ENCODE data around the gene FAM171A1. TPM values are rescaled to one million over a fixed set of nuclear protein-coding genes. Genes with fewer than 3 reads are reported as not detected.

Gene FAM171A1
- total and polyA plus RNA-seq, 2 of the 13 experiments (the other 11 are each of a cell fraction or from before 2014, with no cell fraction given): 21.5 to 34.7 TPM

- no peak for TF ChIP-seq ATAD3A (CRISPR knock-in tag; IDR thresholded peaks at IDR 0.05)
- TF ChIP-seq ZBTB1 (CRISPR knock-in tag; IDR thresholded peaks at IDR 0.05; ENCODE audit: borderline replicate concordance): no peak
- TF ChIP-seq EEA1 (CRISPR knock-in tag; IDR thresholded peaks at IDR 0.05; ENCODE audit: borderline replicate concordance): no peak
- no peak for TF ChIP-seq ZNF124 (CRISPR knock-in tag; IDR thresholded peaks at IDR 0.05)
- Histone ChIP-seq H3K4me3 (replicated peaks in 1 of 3; ENCODE audit: insufficient read depth in 1 of 3, low read depth in 2 of 3, low read length in 3 of 3) (no peak overlapping the region), H3K4me2 (ENCODE audit: low read depth, low read length) (no peak overlapping the region), H3K79me2 (ENCODE audit: insufficient read depth, low read length) (no peaks in the 10 kb centered on the region), H3K9me3 (ENCODE audit: low read length) (no peaks in the 10 kb centered on the region), H4K20me1 (ENCODE audit: insufficient read depth, low read length) (no peaks in the 10 kb centered on the region), H3K27me3 (ENCODE audit: control insufficient read depth in 1 of 2, insufficient read depth in 2 of 2, low read length in 2 of 2) (no peaks in the 10 kb centered on the region; a peak in 1 of 5 replicates), H3K36me3 (replicated peaks in 1 of 2; ENCODE audit: control insufficient read depth in 1 of 2, insufficient read depth in 2 of 2, low read length in 2 of 2) (no peaks in the 10 kb centered on the region), H2AFZ (ENCODE audit: low read length) (no peak overlapping the region), H3K27ac (ENCODE audit: extremely low read length, insufficient read depth, low read length) (no peak overlapping the region), H3K9ac (ENCODE audit: insufficient read depth, low read depth, low read length) (no peak overlapping the region), H3K4me1 (ENCODE audit: insufficient read depth, low read length) (peaks cover 45% of the 10 kb centered on the region)
- ATAC-seq (no peak), DNase-seq (ENCODE audit: low spot score) (no peak), FAIRE-seq (no peak)
- ChIA-PET POLR2A (interaction anchor here (1.3 to 2.8 kb wide), 3 partner anchors 12 to 29 kb away, joined by 3 to 17 read pairs (median 4); partner anchors contain the start of gene NMT2), CTCF (ENCODE audit: low intra/inter-chr PET ratio, low total read pairs) (no interaction called here)
- 44% methylated on average over 2 of the region's 2 CpGs for WGBS (ENCODE audit: low lambda C conversion rate)
- no TSS peak for BruUV-seq (replicated peaks)
- intact Hi-C loops (cut with micrococcal nuclease; ENCODE audit: unreplicated experiment): no loop called here
- in situ Hi-C loops (cut with HindIII; ENCODE audit: extremely low pct_ligation_motif_present, low pct_unique_long_range_greater_than_20kb): no loop called here
These were observed 189.4 kb downstream of the FAM171A1 start for GRCh38 chr10:15181576-15182156.

- no peaks in the 10 kb centered on the region for H4K20me1 ChIP-seq (ENCODE audit: insufficient read depth, low read length)
- in situ Hi-C loops (cut with HindIII; ENCODE audit: extremely low pct_ligation_motif_present, low pct_unique_long_range_greater_than_20kb): no loop called here
- H3K4me1 ChIP-seq (ENCODE audit: insufficient read depth, low read length): peaks cover 48% of the 10 kb centered on the region
- ATAC-seq: peak; percentile 67
- peak; percentile 20 for DNase-seq (ENCODE audit: low spot score)
- no peak for FAIRE-seq
- H3K9ac ChIP-seq (ENCODE audit: insufficient read depth, low read depth, low read length): no peak overlapping the region
- H3K79me2 ChIP-seq (ENCODE audit: insufficient read depth, low read length): no peaks in the 10 kb centered on the region
- no peak overlapping the region for H2AFZ ChIP-seq (ENCODE audit: low read length)
- no peak overlapping the region for H3K27ac ChIP-seq (ENCODE audit: extremely low read length, insufficient read depth, low read length)
- H3K4me2 ChIP-seq (ENCODE audit: low read depth, low read length): no peak overlapping the region; the same call in 1 of the 2 replicates
- H3K4me3 ChIP-seq (replicated peaks in 1 of 3; ENCODE audit: insufficient read depth in 1 of 3, low read depth in 2 of 3, low read length in 3 of 3): no peak overlapping the region
- no peaks in the 10 kb centered on the region for H3K36me3 ChIP-seq (replicated peaks in 1 of 2; ENCODE audit: control insufficient read depth in 1 of 2, insufficient read depth in 2 of 2, low read length in 2 of 2)
- ChIA-PET CTCF (ENCODE audit: low intra/inter-chr PET ratio, low total read pairs) (no interaction called here), POLR2A (interaction anchor here (1.3 to 2.8 kb wide), 4 partner anchors 10 to 28 kb away, joined by 3 to 17 read pairs (median 4); partner anchors contain the start of gene NMT2)
- no peaks in the 10 kb centered on the region for H3K9me3 ChIP-seq (ENCODE audit: low read length)
- intact Hi-C loops (cut with micrococcal nuclease; ENCODE audit: unreplicated experiment): no loop called here
- no peaks in the 10 kb centered on the region; a peak in 1 of 5 replicates for H3K27me3 ChIP-seq (ENCODE audit: control insufficient read depth in 1 of 2, insufficient read depth in 2 of 2, low read length in 2 of 2)
- BruUV-seq (replicated peaks): no TSS peak
- WGBS (ENCODE audit: low lambda C conversion rate): 2% methylated on average over 5 of the region's 5 CpGs
- no peak for TF ChIP-seq FOXP1 (IDR thresholded peaks at IDR 0.05)
- TF ChIP-seq FOXP1 (CRISPR knock-in tag; IDR thresholded peaks at IDR 0.05): 0 out of 2 replicates have a peak, but pooled peaks have one; percentile 21
- TF ChIP-seq CEBPG (CRISPR knock-in tag; IDR thresholded peaks at IDR 0.05): 0 out of 2 replicates have a peak, but pooled peaks have one; percentile 32
- TF ChIP-seq ZFP1 (CRISPR knock-in tag; IDR thresholded peaks at IDR 0.05): no peak
- TF ChIP-seq NFIB (CRISPR knock-in tag; IDR thresholded peaks at IDR 0.05; ENCODE audit: borderline replicate concordance): no peak
- TF ChIP-seq GATAD2A (CRISPR knock-in tag; IDR thresholded peaks at IDR 0.05): peak; percentile 28; the same call in 1 of the 2 replicates
- TF ChIP-seq CEBPB (IDR thresholded peaks at IDR 0.05; ENCODE audit: borderline replicate concordance, low read depth, low read length): peak; percentile 77
- TF ChIP-seq ZNF251 (CRISPR knock-in tag; IDR thresholded peaks at IDR 0.05): no peak
- peak; percentile 30; the same call in 1 of the 2 replicates for TF ChIP-seq BCL6 (CRISPR knock-in tag; IDR thresholded peaks at IDR 0.05)
- TF ChIP-seq HNF4A (CRISPR knock-in tag; IDR thresholded peaks at IDR 0.05): peak; percentile 19; the same call in 1 of the 2 replicates
- TF ChIP-seq HOMEZ (CRISPR knock-in tag; IDR thresholded peaks at IDR 0.05; ENCODE audit: low read depth): no peak
- 0 out of 2 replicates have a peak, but pooled peaks have one; percentile 27 for TF ChIP-seq RXRB (CRISPR knock-in tag; IDR thresholded peaks at IDR 0.05; ENCODE audit: borderline replicate concordance)
These were observed 190.4 kb downstream of the FAM171A1 start for GRCh38 chr10:15180736-15181135.
